OCI-LY1 (cell line): ENCODE measurements around the gene HOXA3.

Experiments
- EZH2 ChIP-seq: fragments of 200-600 bp; sonication (generic), shearing (Covaris generic); IDR thresholded peaks from 2 replicates; pipeline ENCODE4 v1.8.0; 2017; ENCODE audit warnings: borderline replicate concordance, mixed run types, mild to moderate bottlenecking, antibody characterized with exemption, low read length, moderate library complexity, mixed read lengths
- TF ChIP-seq, protein P1 (sequence below): fragments of 200-600 bp; sonication (generic), shearing (Covaris generic); IDR thresholded peaks from 2 replicates; pipeline ENCODE4 v1.5.1; 2017; ENCODE audit warnings: mild to moderate bottlenecking, antibody characterized with exemption, low read length, moderate library complexity, mixed read lengths

DNA sequence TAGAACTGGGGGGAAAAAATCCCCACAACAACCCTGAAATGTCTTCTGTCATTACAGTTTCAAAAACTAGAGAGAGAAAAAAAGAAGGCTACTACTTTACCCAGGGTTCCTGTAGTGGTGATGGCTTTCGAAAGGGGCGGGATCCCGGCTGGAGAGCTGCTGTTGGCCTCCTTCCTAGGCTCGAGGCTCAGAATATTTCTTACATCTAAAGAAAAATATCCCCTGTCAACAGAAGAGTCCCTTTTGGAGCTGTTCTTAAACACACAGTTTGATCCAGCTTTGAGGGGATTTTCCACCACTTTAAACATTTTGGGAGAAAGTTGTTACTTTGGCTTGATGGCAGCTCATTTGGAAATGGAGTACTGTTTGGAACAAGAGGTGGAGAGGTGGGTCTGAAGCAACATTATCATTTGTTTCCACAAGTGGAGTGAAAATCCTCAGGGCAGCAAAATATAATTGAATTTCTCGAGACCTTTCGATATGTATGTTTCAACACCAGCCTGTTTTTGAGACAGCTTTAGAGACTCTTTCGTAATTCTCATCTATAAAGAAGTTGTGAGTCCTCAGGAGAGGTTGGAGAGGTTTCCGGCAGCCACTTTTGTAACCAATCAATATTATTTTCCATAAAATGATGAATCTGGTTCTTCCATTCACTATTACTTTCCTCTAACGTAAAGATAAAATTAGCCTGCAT is 42.5 kb upstream of the HOXA3 start:
- TF ChIP-seq, protein P1, sequence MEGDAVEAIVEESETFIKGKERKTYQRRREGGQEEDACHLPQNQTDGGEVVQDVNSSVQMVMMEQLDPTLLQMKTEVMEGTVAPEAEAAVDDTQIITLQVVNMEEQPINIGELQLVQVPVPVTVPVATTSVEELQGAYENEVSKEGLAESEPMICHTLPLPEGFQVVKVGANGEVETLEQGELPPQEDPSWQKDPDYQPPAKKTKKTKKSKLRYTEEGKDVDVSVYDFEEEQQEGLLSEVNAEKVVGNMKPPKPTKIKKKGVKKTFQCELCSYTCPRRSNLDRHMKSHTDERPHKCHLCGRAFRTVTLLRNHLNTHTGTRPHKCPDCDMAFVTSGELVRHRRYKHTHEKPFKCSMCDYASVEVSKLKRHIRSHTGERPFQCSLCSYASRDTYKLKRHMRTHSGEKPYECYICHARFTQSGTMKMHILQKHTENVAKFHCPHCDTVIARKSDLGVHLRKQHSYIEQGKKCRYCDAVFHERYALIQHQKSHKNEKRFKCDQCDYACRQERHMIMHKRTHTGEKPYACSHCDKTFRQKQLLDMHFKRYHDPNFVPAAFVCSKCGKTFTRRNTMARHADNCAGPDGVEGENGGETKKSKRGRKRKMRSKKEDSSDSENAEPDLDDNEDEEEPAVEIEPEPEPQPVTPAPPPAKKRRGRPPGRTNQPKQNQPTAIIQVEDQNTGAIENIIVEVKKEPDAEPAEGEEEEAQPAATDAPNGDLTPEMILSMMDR = no peak
- TF ChIP-seq EZH2 = no peak
